ENCODE measurements around the gene ZFP36L2.

GRCh38 chr2:43219383-43220228 is 6.8 kb downstream of the ZFP36L2 start:
- TF ChIP-seq ARNT (IDR thresholded peaks at IDR 0.05), result no peak
- TF ChIP-seq ELF4 (IDR thresholded peaks at IDR 0.05), result no peak; the same call in 1 of the 2 replicates
- no peak for TF ChIP-seq PKNOX1 (IDR thresholded peaks at IDR 0.05)
- TF ChIP-seq FOXK2 (IDR thresholded peaks at IDR 0.05), result no peak
- TF ChIP-seq NFRKB (IDR thresholded peaks at IDR 0.05), result no peak
- TF ChIP-seq FOXA1 (IDR thresholded peaks at IDR 0.05), result no peak
- peak; percentile 69 for TF ChIP-seq L3MBTL2 (conservative IDR thresholded peaks at IDR 0.05)
- no peak for TF ChIP-seq SP1 (IDR thresholded peaks at IDR 0.05)
- TF ChIP-seq FOXM1 (IDR thresholded peaks at IDR 0.05; ENCODE audit: borderline replicate concordance), result no peak
- no peak for TF ChIP-seq ZNF384 (IDR thresholded peaks at IDR 0.05)
